Putamen (tissue), 1 donor: ENCODE data around the gene KCND2.
"Not testable (repeated sequence)": the region's sequence is repeated elsewhere in the genome, so short reads cannot be mapped to it uniquely, and the experiment has no call there.

Experiments used
- DNase-seq: peaks from one replicate; pipeline ENCODE4 v3.0.0-alpha.2; 2016; ENCODE audit warnings: low spot score

The KCND2 gene

GRCh38 chr7:120502132-120502531 is 229.2 kb downstream of the KCND2 start:
- DNase-seq = no peak

GRCh38 chr7:120502825-120503224 is 229.8 kb downstream of the KCND2 start:
- DNase-seq = no peak

DNA sequence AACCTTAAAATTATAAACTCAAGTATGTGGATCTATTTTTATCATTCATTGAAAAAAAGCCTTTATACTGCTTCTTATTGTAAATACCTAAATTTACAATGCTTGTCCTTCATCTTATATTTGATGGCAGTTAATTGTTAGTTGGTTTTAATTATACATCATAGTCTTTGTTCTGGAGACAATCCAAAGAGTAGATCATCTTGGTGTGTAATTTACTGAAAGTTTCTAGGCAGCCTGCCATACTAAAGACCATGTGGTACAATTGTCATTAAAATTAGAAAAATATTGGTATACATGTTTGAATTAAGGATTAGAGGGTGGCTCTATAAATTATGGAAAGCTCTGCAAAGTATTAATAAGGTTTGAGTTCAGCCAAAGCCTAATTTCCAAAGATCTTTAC is 231.4 kb downstream of the KCND2 start:
- no peak for DNase-seq

- no peak for DNase-seq
These were observed 232.8 kb downstream of the KCND2 start for GRCh38 chr7:120505770-120506169.

- no peak for DNase-seq
These were observed 239.7 kb downstream of the KCND2 start for GRCh38 chr7:120512701-120513100.

DNA sequence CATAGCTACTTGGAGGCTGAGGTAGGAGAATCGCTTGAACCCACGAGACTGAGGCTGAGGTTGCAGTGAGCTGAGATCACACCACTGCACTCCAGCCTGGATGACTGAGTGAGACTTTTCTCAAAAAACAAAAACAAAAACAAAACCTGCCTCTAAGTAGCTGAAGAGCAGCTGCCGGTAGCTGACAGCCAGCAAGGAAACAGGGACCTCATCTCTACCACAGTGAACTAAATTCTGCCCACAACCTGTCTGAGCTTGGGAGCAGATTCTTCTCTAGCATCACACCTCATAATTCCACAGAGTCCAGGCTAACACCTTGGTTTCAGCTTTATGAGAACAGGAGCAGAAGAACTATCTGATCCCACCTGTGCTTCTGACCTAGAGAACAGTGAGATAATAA is 246.2 kb downstream of the KCND2 start:
- DNase-seq = no peak

DNA sequence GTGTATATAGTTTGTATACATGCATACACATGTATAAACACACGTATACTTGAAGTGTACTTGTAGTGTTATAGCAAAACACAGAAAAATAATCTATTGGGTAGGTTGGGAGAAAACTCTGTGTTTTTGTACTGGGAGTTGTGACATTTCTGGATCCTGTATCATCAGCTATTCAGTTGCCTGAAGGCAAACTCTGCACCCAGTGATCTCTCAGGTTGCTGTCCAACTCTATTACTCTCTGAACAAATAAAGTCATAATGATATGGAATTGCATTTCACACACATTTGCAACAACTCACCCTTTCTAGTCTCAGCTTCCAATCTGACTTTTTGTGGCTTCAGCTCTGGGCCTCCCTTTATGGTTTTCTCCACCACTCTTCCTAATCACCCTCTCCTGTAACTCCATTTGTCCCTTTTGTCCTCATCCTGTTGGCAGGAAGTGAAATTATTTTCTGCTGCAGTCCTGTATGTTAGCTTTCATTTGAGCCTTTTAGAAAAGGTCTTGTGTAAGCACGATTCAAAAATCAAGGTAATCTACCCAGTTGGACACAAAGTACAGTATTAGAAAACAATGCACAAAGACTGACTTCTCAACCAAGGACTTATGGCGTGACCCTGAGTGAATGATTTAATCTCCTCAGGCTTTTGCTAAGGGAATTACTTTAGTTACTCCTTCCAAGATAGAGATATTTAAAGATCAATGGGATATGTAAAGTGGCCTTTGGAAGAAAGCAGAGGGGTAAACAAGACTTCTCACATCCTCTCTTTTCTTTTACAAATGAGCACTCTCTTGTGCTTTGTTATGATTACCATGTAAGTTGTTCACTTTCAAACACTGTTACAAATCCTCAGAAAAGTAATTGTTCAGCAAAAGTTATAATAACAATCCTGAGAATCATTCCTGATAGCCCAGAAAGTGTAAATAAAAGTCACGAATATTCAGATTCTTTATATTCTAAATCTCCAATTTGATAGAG is 249.1 kb downstream of the KCND2 start:
- DNase-seq = no peak

GRCh38 chr7:120523985-120524384 is 251.0 kb downstream of the KCND2 start:
- no peak for DNase-seq

GRCh38 chr7:120526902-120527509 is 254.0 kb downstream of the KCND2 start:
- DNase-seq = no peak

DNA sequence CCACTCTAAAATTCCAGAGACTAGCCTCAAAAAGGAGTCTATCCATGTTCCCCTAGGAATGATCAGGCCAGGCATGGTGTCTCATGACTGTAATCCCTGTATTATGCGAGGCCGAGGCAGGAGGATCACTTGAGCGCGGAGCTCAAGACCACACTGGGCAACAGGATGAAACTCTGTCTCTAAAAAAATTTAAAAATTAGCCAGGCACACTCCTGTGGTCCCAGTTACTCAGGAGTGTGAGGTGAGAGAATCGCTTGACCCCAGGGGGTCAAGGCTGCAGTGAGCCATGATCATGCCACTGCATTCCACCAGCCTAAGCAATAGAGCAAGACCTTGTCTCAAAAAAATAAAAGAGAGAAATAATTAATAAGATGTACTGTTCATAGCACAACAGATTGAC is 256.8 kb downstream of the KCND2 start:
- no peak for DNase-seq

DNA sequence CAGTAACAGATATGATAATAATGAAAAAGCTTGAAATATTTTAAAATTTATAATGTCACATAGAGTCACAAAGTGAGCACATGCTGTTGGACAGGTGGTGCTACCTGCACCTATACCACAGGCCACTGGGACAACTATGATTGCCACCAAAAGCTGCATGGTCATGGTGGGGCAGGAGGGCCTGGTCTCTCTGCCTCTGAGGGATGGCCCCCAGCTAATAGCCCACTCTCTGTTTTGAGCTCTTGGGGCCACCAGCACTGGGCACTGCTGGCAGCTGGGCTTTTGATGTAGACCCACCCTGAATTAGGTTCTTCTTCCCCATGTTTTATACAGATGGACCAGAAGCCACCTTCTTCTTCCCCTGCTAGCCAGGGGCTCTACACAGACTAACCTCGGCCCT is 265.4 kb downstream of the KCND2 start:
- DNase-seq = no peak

GRCh38 chr7:120539321-120539720 is 266.3 kb downstream of the KCND2 start:
- no peak for DNase-seq

DNA sequence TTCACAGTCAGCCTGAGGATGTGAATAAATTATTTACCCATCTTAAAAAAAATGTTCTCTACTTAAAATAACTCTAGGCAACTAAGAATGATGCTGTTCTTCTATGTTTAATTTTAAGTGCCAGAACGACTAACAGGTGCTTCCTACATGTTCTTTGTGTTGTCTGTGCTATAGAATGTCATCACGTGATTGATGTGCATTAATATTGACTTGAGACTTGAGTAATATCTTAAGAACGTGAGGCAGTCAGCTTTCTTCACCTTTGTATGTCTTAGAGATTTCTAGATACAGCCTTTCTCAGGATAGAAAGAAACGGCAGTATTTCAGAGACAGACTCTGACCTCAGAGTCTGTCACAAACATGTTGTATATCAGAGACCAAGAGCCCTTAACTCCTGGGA is 274.6 kb downstream of the KCND2 start:
- no peak for DNase-seq

GRCh38 chr7:120550494-120551048 is 277.6 kb downstream of the KCND2 start:
- DNase-seq = no peak

GRCh38 chr7:120553491-120553890 is 280.5 kb downstream of the KCND2 start:
- no peak for DNase-seq

GRCh38 chr7:120554960-120555571 is 282.1 kb downstream of the KCND2 start:
- DNase-seq = no peak

GRCh38 chr7:120564145-120564544 is 291.2 kb downstream of the KCND2 start:
- no peak for DNase-seq

GRCh38 chr7:120567204-120567603 is 294.2 kb downstream of the KCND2 start:
- no peak for DNase-seq

GRCh38 chr7:120578657-120579056 is 305.7 kb downstream of the KCND2 start:
- DNase-seq = not testable (repeated sequence)

DNA sequence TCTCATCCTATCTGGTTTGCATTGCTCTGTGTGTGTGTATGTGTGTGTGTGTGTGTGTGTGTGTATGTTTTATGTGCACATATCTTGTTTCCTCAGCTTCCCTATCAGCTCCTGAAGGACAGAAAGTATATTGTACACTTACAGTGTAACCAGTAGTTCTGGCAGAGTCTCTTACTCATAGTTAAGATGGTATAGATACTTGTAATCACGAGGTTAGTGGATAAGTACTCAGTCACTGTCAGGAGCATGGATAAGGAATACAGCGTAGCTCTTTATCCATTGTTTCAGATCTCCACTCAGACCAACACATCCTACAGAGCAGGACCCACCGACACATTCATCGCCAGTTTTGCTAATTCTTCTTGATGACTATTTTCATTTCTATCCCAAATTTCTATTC is 309.9 kb downstream of the KCND2 start:
- DNase-seq = no peak

DNA sequence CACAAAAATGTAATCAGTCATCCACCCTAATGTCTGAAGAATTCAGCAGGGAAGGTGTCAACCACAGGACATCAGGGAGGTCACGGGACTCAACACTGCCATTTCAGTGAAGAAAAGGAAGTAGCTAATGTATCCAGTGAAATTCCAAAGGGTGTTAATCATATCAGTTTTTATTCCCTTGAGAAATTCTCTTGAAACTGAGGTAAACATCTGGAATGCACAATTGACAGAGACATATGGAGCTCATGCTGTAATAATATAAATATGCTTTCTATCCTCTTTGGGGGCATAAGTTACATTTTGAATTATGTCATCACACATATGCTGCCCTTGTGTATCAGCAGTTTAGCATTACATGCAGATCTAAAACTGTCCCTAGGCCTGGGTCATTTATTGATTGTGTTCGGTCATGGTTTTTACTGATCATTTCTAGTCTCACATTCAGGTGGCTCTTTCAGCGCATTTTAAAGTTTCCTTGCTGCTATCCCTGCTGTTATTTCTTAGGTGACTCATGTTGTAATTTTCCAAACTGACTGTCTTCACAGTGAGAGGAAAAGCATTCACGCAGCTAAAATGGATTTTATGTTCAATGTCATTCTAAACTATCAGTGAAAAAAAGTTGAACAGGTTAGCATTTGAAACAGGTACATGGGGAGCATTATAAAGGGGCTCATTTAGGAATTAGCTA is 311.1 kb downstream of the KCND2 start:
- DNase-seq = no peak

DNA sequence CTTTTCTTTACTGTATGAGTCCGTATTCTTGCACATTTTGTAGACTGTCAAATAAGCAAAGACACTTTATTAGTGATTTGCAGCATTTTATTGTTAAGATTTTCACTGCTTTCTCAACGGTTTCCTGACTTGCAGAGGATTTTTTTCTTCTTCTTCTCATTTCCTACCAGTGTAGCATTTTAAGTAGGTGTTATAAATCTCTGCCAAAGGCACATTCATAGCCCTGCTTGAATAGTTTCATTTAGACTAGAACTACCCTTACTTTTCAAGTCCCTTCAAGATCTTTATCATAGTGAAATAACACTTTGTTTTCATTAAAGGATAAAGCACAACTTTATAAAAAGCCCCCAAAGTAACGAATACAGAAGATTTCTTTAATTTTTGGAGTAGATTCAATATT is 313.6 kb downstream of the KCND2 start:
- DNase-seq = no peak
